Measurements from ENCODE around the gene SPAG6.
"Not testable (repeated sequence)": the region's sequence is repeated elsewhere in the genome, so short reads cannot be mapped to it uniquely, and the experiment has no call there.

The SPAG6 gene

GRCh38 chr10:22381262-22381661 is 36.0 kb downstream of the SPAG6 start:
- DNase-seq = no peak

GRCh38 chr10:22386503-22386902 is 41.2 kb downstream of the SPAG6 start:
- DNase-seq = no peak

DNA sequence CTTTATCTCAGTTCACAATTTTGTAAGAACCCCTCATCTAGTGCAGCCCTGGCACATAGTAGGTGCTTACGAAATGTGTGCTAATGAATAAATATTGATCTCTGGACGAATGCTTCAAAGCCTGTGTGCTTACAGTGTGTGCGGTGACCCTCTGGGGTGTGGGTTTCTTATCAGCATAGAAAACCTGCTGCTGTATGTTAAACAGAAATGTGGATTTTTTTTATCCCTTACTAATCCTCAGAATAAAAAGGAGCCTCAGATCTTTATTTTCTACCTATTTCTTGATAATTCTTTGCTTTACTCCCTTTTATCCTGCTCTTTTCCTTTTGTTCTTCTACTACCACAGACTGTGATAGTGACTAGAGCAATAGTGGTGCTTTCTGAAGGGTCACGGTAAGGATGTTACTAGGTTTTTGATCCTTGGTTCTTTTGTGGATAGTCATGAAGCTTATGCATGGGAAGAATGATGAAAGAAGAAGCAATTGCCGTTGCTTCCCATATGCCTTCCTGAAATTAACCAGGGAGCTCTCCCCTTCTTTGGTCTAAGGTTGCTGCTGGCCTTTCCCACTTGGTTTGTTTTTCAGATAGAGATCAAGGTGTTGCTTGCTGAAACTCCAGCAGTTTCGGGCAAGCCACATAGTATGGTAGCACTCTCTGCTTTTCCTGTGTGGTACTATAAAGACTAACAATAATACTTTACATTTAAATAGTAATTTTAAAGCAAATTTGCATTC is 44.7 kb downstream of the SPAG6 start:
- no peak for DNase-seq

- no peak for DNase-seq
Observed at GRCh38 chr10:22391600-22391999, 46.3 kb downstream of the SPAG6 start.

GRCh38 chr10:22396195-22396594 is 50.9 kb downstream of the SPAG6 start:
- DNase-seq = not testable (repeated sequence)

DNA sequence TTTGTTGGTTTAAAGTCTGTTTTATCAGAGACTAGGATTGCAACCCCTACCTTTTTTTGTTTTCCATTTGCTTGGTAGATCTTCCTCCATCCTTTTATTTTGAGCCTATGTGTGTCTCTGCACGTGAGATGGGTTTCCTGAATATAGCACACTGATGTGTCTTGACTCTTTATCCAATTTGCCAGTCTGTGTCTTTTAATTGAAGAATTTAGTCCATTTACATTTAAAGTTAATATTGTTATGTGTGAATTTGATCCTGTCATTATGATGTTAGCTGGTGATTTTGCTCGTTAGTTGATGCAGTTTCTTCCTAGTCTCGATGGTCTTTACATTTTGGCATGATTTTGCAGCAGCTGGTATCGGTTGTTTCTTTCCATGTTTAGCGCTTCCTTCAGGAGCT is 61.6 kb downstream of the SPAG6 start:
- DNase-seq = not testable (repeated sequence)

GRCh38 chr10:22410394-22410793 is 65.1 kb downstream of the SPAG6 start:
- no peak for DNase-seq

DNA sequence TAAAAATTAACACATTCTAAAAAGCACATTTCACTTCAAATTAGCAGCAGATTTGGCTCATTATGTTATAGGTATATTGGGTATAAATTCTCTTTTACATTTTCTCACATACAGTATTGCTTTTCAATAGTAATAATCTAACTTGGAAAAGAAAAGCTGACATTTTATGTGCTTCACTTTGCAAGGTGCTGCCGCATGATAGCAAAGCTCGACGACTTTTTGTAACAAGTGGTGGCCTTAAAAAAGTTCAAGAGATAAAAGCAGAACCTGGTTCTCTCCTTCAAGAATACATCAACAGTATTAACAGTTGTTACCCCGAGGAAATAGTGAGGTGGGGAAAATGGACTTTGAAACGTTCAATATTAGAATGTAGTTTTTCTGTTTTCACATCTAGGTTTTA is 65.5 kb downstream of the SPAG6 start:
- DNase-seq = no peak

DNA sequence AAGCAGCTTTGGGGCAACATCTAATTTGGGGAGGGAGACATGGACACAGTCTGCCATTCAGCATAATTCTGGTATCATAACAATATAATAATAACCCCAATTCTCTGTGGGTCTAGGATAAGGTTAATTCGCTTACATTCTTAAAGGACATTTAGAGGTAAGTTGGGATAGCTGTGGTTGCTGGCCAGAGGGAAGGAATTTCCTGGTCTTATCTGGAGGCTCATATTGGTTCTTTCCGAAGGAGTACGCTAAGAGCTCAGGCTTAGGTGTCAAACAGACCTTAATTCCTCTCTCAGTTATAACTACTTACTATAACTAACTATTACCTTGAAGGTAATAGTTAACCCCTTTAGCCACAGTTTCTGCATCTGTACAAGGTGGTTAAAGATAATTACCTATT is 68.8 kb downstream of the SPAG6 start:
- DNase-seq = no peak

- no peak for DNase-seq
Observed at GRCh38 chr10:22415072-22415471, 69.8 kb downstream of the SPAG6 start.

- no peak for DNase-seq
Observed at GRCh38 chr10:22417736-22418268, 72.5 kb downstream of the SPAG6 start.

DNA sequence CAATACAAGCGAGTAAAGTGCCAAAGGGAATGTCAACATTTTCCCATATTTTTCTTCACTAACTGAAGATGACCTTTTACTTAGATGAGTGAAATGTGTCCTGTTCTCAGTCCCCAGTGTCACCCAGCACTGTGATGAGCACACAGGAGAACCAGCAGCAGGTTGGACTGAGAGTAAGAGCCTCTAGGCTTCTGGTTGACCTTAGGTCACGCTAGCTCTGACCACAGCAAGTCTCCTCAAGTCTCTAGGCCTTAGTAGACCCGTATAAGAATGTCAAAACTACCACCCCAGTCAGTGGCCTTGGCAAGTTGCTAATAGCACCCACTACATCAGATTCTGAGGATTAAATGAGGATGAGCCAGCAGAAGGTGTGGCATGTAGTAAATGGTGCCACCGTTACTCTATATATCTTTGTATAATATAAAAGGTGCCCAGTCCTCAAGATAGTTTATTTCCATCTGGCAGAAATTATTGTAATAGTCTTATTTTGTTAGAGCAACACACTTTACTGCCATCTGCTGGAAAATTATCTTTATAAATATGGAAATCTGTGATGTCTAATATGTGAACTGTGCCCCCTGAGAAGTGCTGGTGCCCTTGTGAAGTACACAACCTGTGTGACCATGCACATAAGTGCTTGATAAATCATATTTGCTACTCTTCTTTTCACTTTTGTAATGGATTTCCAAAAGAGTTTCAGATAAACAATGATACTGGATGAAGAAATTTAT is 75.7 kb downstream of the SPAG6 start:
- no peak for DNase-seq

DNA sequence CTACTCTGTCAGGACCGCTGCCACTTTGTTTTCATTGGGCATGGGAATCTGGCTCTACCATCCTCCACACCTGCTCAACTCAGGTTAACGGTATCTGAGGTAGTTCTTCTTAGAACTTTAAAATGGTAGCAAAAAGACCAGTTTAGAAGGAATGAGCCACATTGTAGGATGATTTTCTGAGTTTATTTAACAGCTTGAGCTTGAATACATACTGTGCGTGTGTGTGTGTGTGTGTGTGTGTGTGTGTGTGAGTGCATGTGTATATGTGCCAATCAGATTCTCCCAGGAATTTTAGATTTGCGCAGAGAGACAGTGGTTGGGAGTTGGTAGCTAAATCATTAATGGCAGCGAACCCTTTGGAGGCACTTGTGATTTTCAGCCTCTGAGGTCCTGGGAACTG is 81.4 kb downstream of the SPAG6 start:
- no peak for DNase-seq

DNA sequence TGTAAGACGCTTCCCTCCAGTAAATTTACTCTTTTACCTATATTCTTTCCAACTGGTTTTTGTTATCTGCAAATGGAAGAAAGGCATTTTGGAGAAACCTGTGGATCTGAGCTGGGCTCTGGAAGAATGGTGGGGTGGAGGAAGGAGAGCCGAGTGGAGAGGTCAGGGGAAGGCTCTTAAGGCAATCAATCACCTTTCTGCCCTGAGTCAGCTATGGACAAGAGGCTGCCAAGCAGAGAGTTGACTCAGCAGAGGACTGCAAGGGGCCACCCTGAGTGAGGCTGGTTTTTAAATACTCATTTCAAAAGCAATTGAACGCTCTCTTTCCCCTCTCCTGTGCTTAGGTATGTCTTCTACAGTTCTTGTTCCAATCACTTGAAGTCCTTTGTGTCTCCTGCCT is 81.8 kb downstream of the SPAG6 start:
- DNase-seq = no peak

DNA sequence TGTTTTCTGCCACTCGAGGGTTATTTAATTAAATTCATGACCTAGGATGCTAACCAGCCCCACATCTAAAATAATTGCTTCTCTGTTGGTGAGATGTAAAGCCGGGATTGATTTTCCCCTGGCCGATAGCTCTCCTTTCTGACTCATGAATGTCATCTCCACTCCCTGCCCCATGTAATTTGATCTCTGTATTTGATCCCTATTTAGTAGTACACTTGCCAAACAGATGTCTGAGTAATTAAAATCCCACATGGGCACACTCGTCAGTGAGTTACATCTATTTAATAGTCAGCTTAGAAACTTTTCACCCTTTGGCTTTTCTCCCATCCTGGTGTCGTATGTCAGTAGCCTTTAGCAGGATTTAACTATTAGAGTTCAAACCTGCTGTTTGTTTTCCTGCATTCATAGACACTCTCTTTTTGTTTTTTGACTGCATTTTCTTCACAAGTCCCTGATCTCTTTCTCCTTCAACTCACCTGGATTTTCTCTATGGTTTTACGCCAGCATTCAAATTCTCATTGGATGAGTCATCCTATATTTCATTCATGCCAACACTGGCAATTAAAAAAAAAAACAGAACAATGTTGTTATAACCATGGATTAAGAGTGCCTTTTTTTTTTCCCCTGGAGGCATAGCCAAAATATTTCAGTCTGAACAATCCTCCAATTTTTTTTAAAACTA is 82.7 kb downstream of the SPAG6 start:
- DNase-seq = no peak

- DNase-seq = no peak
Observed at GRCh38 chr10:22429146-22429545, 83.8 kb downstream of the SPAG6 start.

- no peak for DNase-seq
Observed at GRCh38 chr10:22429981-22430421, 84.7 kb downstream of the SPAG6 start.

DNA sequence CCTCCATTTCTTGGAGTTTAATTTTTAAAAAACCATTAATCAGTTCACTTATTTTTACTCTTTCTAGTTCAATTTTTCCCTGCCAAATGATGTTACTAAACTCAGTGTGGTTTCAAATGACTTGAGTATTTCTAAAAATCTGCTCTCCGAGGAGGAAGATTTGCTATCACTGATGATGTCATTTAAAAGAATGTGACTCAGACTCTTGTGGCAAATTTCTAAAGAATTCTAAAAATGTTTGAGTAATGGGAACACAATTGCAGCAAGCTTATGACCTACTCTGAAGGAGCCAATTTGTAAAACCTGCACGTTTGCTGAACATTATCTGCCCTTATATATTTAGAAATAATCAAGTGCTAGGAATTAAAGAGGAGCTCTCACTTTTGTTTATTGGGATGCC is 88.6 kb downstream of the SPAG6 start:
- DNase-seq = no peak

DNA sequence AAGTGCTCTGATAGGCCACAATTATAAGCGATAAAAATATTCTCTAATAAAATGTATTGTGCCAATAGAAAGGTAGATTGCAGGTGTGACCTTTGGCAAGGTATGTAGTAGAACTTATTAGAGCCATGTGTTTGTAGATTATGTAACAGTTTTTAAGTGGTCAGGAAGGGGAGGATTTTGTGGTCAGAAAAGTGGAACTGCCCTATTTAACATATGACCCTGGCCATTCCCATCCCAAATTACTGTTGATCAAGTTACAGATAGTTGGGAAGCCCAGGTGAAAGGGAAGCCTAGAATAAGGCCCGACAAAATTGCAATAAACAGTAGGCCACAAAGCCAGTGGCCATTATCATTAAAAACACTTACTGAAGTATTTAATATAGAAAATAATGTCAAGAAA is 89.2 kb downstream of the SPAG6 start:
- no peak for DNase-seq

- no peak for DNase-seq
Observed at GRCh38 chr10:22435650-22436049, 90.4 kb downstream of the SPAG6 start.

DNA sequence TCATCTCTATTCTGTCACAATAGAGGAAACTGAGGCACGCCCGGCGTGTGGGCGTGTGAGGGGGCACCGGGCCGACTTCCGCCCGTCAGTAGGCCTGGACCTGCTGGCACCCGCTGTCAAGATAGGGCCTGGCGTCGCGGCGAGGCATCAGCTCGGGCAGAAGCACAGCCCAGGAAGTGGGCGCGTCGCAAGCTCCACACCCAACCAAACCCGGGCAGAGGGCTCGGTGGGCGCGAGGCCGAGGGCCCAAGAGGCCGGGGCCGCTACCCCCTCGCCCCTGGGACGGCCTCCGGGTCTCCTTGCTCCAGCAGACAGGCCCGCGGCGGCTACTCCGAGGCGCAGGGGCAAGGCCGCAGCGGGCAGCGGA is 91.2 kb downstream of the SPAG6 start:
- DNase-seq = no peak

GRCh38 chr10:22436893-22437619 is 91.8 kb downstream of the SPAG6 start:
- DNase-seq = peak; percentile 93
